Central memory CD4-positive, alpha-beta T cell (primary cell): ENCODE measurements around the gene NR5A1.

Experiments used
- DNase-seq: peaks from one replicate; pipeline ENCODE4 v3.0.0; 2022

The NR5A1 gene

DNA sequence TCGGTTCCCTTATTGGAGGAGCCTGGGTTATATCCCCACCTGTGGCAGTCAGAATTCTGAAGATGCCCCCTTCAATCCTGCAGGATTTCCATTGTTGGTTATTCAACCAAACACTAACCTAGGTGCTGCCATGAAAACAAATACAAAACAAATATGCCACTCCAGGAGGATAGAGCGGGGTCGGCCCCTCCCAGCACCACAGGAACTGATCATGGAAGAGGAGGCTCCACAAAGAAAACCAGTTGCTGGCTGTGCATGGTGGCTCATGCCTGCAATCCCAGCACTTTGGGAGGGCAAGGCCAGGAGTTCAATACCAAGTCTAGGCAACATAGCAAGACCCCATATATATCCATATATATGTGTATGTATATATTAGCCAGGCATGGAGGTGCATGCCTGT, 70.1 kb downstream of the NR5A1 start:
- DNase-seq = no peak

DNA sequence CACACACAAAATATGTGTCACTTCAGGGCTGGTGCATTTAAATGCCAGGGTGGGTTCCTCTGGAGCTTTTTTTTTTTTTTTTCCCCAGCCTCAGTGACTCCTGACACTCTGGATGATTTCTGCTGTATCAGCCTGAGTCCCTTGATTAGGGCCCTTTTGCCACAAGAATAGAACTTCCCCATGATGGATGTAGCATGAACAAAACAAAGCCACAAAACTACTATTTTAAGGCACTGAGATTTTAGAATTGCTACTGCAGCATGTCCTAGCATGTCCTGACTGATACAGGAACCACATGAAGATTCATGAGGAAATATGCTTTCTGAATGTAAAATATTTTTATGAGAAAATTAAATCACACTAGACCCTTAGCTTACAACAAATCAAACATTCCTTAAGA, 70.9 kb downstream of the NR5A1 start:
- no peak for DNase-seq
